HG03354 (cell line): ENCODE data around the gene RARRES2.
"Not testable (repeated sequence)": the region's sequence is repeated elsewhere in the genome, so short reads cannot be mapped to it uniquely, and the experiment has no call there.

ENCODE experiments used
- ATAC-seq: cut with Tn5 transposase; IDR thresholded peaks from one replicate; pipeline ENCODE4 v1.9.1; 2021; ENCODE audit warnings: mild to moderate bottlenecking; ENCODE audit not compliant: unreplicated experiment, poor library complexity, severe bottlenecking

Gene RARRES2

GRCh38 chr7:150341263-150342120 lies at the start of gene RARRES2:
TSS of gene RARRES2 (minus strand) at chr7:150341629. CDS start at chr7:150340609, 1,020 bp downstream.
- ATAC-seq = no peak

- ATAC-seq = no peak
These were observed 48.8 kb upstream of the RARRES2 start for GRCh38 chr7:150390205-150390604.

- ATAC-seq = no peak
These were observed 48.0 kb upstream of the RARRES2 start for GRCh38 chr7:150389532-150389816.

- ATAC-seq = no peak
These were observed 47.5 kb upstream of the RARRES2 start for GRCh38 chr7:150388709-150389531.

- no peak for ATAC-seq
These were observed 46.9 kb upstream of the RARRES2 start for GRCh38 chr7:150388306-150388705.

GRCh38 chr7:150385884-150386283 lies 44.5 kb upstream of the RARRES2 start:
- not testable (repeated sequence) for ATAC-seq

- ATAC-seq = no peak
These were observed 43.9 kb upstream of the RARRES2 start for GRCh38 chr7:150385302-150385723.

GRCh38 chr7:150384406-150385301 lies 43.2 kb upstream of the RARRES2 start:
- no peak for ATAC-seq

GRCh38 chr7:150383710-150384397 lies 42.4 kb upstream of the RARRES2 start:
- no peak for ATAC-seq

GRCh38 chr7:150382844-150383225 lies 41.4 kb upstream of the RARRES2 start:
- ATAC-seq = no peak

GRCh38 chr7:150382123-150382843 lies 40.9 kb upstream of the RARRES2 start:
- ATAC-seq = no peak

- no peak for ATAC-seq
These were observed 40.3 kb upstream of the RARRES2 start for GRCh38 chr7:150381785-150382122.

- no peak for ATAC-seq
These were observed 39.7 kb upstream of the RARRES2 start for GRCh38 chr7:150381096-150381495.

- ATAC-seq = no peak
These were observed 39.0 kb upstream of the RARRES2 start for GRCh38 chr7:150380463-150380862.

- ATAC-seq = no peak
These were observed 38.3 kb upstream of the RARRES2 start for GRCh38 chr7:150379441-150380379.

- ATAC-seq = peak; percentile 76
These were observed 37.5 kb upstream of the RARRES2 start, which contains the start of gene ZNF775 for GRCh38 chr7:150378853-150379440. TSS of gene ZNF775 (plus strand) at chr7:150379330. CDS start at chr7:150388471, 9,141 bp downstream.

- ATAC-seq = peak; percentile 17
These were observed 36.9 kb upstream of the RARRES2 start for GRCh38 chr7:150378115-150378852.
